Mucosa of gallbladder (tissue), 1 donor: ENCODE data around the gene STK32C. TPM values are rescaled to one million over a fixed set of nuclear protein-coding genes. Genes with fewer than 3 reads are reported as not detected.

Source experiments
- DNase-seq: peaks from one replicate; pipeline ENCODE4 v3.0.0-alpha.2; 2020; ENCODE audit warnings: low spot score
- total RNA-seq: library from RNA; stranded (reverse); gene quantifications from one replicate; pipeline ENCODE4 v1.2.1, GENCODE V29; 2021
- donor health status: DM: no; HTN: no; CAD: no.

Gene STK32C
- total RNA-seq, 1 donor from 2014 or later = 23.8 TPM

DNA sequence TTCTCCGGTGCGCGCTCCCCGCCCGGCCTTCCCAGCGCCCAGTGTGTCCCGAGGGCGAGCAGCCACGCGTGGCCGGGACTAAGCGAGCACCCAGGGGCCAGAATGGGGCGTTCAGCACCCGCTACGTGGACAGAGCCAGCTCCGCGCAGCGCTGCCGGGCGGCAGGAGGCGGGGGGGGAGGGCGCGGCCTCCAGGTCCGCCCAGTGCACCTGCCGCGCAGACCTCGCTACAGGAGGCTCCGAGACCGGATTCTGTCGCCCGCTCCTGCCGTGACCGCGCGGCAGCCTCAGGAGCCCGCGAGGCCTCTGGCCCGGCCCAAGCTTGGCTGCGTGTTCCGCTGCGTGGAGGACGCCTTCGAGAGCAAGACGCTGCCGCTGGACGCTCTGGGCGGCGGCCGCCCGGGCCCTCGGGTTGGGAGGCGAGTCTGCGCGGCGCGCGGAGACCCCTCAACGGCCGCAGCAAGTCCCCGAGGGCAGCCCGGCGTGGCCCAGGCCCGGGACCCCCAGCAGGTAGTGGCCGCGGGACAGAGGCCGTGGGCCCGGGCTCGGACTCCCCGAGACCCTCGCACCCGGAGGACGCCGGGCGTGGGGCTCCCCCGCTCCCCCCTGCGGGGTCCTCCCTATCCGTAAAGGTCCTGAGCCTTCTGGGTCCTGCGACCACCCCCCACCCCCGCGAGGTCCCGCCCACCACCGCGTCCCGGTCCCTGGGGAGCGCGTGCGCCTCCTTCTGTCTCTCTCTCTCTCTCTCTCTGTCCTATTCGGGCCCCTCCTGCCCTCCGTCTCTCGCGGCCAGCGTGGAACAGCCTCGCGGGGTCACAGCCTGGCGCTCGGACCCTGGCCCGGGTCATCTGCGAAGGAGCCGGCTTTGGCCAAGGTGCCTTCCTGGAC is 121.9 kb downstream of the STK32C start:
- DNase-seq = peak; percentile 53

GRCh38 chr10:132184816-132185593 is 122.7 kb downstream of the STK32C start:
- DNase-seq = no peak

DNA sequence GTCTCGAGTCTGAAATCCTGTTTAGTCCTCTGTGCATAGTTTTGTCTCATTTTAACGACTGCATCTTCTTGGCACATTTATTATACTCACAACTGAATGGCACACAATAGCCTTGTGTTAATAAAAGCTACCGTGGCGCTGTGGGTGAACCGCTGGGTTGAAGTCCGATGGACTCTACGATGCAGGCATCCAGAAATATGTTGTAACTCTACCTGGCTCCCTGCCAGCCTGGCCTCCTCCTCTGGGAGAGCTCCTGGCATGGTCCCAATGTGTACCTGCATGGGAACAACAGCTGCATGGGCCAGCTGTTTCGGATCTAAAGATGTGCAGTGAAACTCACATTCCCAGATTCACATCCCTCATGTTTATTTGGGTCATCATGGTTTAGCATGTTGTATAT is 124.7 kb downstream of the STK32C start:
- DNase-seq = no peak

DNA sequence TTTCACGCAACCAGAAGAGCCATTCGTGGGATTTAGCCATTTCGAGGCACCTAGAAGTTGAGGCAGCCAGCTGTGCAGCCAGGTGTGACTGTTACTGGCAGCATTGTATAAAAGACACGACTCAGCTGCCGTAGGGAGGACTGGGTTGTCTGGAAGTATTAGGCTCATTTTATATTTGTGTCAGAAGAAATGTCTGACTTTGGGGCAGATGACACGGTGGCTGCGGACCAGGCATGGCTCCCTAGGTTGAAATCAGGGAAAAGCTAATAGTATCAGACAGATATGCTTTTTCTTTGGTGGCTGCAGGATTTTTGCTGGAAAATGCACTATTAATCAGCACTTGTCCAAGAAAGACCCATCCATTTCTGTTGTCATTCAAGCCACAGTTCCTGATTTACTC is 125.2 kb downstream of the STK32C start:
- no peak for DNase-seq

DNA sequence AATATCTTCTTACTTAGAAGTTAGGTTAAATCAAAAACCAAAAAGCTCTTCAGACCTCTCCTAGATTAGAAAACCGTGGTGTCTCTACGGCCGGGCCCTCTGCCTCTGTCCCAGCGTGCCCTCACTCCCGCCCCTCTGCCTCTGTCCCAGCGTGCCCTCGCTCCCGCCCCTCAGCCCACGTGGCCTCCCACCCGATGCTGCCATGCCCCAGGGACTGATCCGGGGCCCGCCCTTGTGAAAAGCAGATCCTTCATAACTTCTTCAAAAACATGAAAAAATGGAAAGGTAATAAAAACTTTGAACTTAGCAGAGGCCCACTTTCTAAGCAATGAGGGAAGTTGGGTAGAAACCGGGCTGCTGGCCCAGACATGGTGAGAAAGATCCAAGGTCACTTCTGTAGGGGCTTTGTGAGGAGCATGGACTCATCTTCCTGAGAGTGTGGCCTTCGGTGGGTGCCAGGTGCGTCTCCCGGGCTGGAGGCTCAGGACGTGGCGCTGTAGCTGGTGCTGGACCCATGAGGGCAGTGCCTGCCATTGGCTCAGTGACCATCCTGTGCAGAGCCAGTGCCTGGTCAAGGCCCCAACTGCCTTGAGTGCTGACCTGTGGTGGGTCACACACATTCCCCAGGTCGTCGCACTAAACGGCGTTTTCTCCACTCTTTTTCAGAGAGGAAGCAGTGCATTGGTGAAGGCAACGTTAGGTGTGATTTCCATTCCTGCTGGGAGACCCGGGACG is 125.9 kb downstream of the STK32C start:
- DNase-seq = no peak

DNA sequence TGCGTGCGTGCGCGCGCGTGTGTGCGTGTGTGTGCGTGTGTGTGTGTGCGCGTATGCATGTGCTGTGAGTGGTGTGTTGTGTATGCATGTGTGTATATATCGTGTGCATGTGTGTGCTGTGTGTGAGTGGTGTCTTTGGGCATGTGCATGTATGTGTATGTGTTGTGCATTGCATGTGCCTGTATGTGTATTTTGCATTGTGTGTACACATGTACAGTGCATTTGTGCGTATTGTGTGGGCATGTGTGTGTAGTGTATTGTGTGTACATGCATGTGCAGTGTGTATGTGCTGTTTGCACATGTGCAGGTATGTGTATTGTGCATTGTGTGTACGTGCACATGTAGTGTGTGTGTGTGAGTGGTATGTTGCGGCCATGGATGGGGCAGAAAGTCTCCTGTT is 127.0 kb downstream of the STK32C start:
- no peak for DNase-seq

DNA sequence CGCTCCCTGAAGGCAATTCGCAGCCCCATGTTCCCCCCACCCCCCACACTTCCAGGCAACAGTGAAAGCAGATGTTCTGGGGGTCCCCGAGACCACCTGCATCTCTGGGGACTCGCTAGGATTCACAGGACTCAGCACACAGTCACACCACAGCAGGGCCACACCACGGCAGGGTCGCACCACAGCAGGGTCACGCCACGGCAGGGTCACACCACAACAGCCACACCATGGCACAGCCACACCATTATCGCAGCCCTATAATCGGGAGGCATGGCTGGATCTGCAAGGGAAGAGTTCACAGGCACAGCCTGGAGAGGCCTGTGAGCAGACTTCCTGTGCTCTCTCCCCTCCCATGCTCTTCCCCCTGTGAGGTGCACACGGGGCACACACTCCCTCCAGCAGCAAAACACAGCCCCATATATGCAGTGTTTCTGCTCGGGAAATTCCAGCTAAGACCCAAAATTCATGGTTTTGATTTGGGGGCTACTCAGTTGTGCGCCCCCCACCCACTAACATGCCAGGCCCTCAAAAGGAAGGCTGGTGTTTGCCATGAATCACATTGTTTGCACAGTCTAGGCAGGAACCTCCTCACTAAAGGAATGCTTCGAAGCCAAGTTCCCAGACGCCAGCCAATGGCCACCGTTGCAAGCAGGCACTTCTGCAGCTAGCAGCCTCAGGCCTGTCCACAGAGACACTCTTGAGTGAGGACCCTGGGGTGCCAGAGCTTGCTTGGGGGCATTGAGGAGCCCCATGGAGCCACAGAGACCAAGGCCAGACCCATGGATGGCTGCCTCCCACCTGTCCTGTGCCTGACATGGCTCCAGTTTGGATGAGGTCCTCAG is 128.0 kb downstream of the STK32C start:
- DNase-seq = no peak

DNA sequence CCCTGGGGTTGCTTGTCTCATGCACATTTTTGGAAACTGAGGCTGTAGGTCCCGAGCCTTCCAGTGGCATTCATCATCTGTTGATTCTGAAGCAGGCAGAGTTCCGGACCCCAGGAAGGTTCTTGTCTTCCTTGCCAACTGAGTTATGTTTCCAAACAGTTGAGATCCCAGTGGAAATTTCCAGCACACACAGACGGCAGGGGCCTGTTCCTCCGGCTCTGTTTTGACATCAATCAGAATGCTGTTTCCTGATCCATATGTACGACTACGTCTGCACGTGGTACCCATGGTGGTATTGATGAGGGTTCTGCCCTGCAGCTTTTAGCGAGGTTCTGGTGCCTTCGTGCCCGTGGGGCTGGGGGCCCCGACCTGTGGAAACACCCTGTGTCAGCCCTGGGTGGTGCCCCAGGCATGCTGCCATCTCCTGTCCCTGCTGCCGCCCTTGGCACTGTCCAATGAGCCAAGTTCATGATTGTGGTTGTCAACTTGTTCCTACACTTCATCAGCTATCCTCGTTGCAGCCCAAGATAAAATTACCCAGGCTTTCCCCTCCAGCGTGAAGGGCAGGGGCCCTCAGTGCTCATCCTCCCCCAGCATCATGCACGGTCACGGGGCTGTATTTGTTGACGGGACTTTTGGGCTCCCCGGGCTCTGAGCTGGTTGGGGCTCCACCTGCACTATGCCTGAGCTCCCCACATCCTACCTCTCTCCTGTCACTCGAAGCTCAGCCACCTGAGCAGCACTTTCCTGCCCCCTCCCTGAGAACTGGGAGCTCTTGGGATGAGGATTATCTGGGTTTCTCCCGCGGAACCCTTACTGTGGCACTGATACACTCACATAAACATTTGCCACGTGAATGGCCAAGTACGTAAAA is 128.8 kb downstream of the STK32C start:
- no peak for DNase-seq

DNA sequence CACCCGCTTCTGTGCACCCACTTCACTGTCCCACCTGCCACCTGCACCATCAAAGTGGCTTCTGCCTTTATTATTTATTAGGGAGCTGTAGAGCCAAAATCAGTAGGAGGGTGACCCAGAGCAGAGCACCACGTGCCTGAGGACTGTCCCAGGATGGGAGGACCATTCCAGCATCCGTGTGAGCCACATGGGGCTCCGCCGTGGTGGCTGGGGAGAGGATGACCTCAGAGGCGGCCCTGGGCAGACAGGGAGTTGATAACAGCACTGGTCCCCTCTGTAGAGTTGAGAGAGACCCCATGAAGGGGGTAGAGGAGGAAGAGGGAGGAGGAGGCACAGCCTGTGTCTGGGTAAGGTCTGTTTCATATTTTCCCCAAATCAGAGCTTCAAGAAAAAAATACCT is 129.7 kb downstream of the STK32C start:
- DNase-seq = no peak

DNA sequence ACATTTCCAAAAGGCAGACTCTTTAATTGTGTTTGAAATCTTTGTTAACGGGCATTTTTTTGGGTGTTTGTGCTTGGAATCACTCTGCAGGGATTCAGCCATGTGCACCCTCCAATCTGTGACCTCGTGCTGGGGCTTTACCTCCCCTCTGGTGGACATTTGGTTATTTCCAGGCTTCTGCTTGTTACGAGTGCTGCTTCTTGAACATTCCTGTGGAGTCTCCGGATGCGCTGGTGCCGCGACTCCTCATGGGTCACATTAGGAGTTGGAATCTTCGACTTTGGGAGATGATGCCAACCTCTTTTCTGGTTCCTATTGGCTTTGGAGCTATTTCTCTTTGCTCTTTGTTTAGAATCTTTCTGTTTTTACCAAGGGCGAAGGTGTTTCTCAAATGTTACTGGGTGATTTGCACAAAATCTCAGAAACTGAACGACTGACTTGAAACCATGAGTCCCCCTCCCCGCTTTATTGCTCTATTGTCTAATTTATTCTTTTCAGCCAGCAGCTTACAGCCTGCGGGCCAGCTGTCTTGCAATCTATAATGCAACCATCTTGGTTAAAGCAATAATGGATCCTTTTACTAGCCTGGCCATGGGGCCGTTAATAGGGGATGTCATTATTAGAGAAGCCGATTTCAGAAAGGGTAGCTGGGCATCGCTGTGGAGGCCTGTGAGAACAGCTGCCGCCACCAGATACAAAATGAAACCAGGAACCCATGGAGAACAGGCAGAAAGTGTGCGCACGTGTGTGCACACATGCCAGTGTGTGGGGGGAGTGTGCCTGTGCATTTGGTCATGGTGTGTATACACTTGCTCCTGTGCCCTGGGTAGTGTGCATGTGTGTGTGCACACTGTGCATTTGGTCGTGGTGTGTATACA is 130.9 kb downstream of the STK32C start:
- no peak for DNase-seq

- no peak for DNase-seq
These were observed 131.7 kb downstream of the STK32C start for GRCh38 chr10:132175907-132176581.

DNA sequence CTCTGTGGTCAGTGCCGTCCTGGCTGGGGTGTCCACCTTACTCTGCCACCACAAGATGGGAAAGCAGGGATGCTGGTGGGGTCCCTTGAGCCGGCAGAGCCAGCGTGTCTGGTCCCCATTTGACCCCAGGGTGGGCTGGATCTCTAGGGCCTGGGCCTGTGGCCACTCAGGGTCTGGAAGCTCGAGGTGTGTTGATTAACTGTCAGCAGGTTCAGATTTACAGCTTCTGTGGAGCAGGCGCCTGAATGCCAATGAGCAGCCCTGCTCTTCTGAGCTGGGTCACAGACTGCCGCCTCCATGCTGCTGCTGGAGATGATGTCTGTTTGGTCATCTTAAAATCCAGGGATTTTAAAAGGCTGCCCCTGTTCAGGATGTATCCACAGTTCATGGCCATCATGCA is 132.3 kb downstream of the STK32C start:
- no peak for DNase-seq

DNA sequence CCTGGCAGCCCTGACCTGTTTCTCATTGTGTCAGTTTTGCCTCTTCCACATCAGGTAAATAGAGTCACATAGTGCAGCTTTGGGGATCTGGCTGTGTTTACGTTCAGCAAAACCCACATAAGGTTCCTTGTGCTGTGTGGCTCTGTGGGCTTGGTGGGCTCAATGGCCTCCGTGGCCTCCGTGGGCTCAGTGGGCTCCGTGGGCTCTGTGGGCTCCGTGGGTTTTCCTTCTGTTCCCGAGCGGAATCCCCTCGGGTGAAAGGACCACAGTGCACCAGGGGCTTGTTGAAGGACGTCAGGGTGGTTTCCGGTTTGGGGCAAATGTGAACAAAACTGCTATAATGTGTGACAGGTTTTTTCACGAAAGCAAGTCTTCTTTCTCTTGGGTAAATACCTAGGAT is 133.5 kb downstream of the STK32C start:
- DNase-seq = no peak

DNA sequence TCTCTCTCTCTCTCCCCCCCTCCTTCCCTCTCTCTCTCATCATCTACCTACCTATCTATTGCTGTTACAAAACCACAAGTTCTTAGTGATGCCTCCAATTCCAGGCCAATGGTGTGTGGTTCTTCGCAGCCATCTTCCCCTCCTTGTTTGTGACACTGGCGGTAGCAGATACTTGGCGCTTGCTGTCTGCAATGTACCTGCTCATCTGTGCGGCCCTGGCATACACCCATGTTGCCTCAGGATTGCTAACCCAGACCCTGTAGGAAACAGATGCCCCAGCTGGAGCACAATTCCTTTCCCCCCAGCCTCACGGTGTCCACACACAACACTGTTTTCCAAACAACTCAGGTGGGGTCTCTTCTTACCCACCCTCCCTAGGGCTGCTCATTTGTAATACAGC is 134.6 kb downstream of the STK32C start:
- DNase-seq = no peak

- no peak for DNase-seq
These were observed 135.4 kb downstream of the STK32C start for GRCh38 chr10:132172091-132173066.

- no peak for DNase-seq
These were observed 137.0 kb downstream of the STK32C start for GRCh38 chr10:132170561-132171361.
